C4-2B (cell line): ENCODE measurements around the gene PLD5.

Source experiments
- CTCF ChIP-seq: fragments of 450-650 bp; conservative IDR thresholded peaks from 2 replicates; pipeline ENCODE4 v1.5.1; 2017; ENCODE audit warnings: mild to moderate bottlenecking
- ZFX ChIP-seq: fragments of 450-650 bp; IDR thresholded peaks from 2 replicates; pipeline ENCODE4 v1.6.1; 2017

- TF ChIP-seq CTCF (no peak), ZFX (no peak)
Measured at GRCh38 chr1:242489545-242489944, 35.0 kb downstream of the PLD5 start.
